Epithelial cell of esophagus (primary cell): ENCODE measurements around the gene CHPF2.

ENCODE experiments used
- DNase-seq: peaks from one replicate; pipeline ENCODE4 v3.0.0; 2010; ENCODE audit warnings: low read depth
- H3K4me3 ChIP-seq: 2 replicates; pipeline ENCODE4 v1.5.1; 2011; ENCODE audit warnings: mild to moderate bottlenecking, low read length, control low read depth
- TF ChIP-seq, protein P1 (sequence below): IDR thresholded peaks from 2 replicates; pipeline ENCODE4 v1.5.1; 2011; ENCODE audit warnings: low read depth, mild to moderate bottlenecking, low read length, control low read depth, inconsistent platforms; ENCODE audit not compliant: insufficient read depth; ENCODE audit errors: missing control alignments

Gene CHPF2

DNA sequence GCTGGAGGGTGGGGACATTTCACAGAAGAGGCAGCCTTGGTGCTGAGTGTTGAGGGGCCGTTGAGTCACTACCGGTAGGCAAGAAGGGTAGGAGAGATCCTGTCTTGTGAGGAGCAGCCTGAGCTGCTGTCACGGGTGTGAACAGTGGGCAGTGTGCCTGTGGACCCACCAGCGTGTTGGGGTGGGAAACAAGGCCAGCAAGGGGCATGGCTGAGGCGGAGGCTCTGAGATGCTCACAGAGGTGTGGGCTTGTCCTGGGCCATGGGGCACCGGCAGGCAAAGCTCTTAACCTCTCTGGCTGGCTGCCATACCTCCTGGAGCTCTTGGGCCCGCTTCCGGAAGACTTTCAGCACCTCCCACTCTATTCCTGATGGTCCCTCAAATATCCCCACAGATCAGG is 49.8 kb downstream of the CHPF2 start:
- no peak overlapping the region for H3K4me3 ChIP-seq
- DNase-seq = no peak
- TF ChIP-seq, protein P1, sequence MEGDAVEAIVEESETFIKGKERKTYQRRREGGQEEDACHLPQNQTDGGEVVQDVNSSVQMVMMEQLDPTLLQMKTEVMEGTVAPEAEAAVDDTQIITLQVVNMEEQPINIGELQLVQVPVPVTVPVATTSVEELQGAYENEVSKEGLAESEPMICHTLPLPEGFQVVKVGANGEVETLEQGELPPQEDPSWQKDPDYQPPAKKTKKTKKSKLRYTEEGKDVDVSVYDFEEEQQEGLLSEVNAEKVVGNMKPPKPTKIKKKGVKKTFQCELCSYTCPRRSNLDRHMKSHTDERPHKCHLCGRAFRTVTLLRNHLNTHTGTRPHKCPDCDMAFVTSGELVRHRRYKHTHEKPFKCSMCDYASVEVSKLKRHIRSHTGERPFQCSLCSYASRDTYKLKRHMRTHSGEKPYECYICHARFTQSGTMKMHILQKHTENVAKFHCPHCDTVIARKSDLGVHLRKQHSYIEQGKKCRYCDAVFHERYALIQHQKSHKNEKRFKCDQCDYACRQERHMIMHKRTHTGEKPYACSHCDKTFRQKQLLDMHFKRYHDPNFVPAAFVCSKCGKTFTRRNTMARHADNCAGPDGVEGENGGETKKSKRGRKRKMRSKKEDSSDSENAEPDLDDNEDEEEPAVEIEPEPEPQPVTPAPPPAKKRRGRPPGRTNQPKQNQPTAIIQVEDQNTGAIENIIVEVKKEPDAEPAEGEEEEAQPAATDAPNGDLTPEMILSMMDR = no peak

DNA sequence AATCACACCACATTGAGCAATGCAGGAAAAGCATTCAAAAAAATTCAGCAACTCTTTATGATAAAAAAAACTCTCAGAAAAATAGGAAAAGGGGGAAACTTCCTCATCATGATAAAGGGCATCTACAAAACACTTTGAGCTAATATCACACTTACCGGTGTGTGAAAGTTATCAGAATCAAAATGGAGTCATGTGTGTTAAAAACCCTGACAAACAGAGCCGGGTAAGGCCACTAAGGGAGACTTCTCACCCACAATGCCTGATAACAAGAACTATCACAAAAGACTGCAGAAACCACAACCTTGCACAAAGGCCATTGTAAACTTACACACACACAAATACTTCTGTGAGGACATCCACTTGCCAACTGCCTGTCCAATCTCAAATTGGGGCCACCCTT is 51.0 kb downstream of the CHPF2 start:
- no peak for DNase-seq
- H3K4me3 ChIP-seq = no peak overlapping the region
- TF ChIP-seq, protein P1 = no peak

DNA sequence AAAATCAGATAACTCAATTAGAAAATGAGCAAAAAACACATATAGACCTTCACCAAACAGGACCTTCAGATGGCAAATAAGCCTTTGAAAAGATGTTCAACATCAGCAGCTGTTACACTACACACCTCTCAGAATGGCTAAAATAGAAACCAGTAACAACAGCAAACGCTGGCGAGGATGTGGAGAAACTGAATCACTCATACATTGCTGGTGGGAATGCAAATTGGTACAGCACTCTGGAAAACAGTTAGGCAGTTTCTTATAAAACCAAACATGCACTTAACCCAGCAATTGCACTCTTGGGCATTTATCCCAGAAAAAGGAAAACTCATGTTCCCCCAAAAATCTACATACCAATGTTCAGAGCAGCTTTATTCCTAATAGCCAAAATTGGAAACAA is 53.9 kb downstream of the CHPF2 start:
- no peak overlapping the region for H3K4me3 ChIP-seq
- no peak for DNase-seq
- TF ChIP-seq, protein P1 = no peak
